HEK293 (cell line): Measurements from ENCODE around the gene CYP4F2.

Experiments
- REST ChIP-seq: fragments of 450-650 bp; formaldehyde crosslinking; IDR thresholded peaks from 2 replicates; pipeline ENCODE4 v1.5.1; 2016; ENCODE audit warnings: missing biosample characterization, missing genetic modification characterization
- ZNF138 ChIP-seq: fragments of 450-650 bp; formaldehyde crosslinking; IDR thresholded peaks from 2 replicates; pipeline ENCODE4 v1.5.1; 2016; ENCODE audit warnings: missing biosample characterization, missing genetic modification characterization, borderline replicate concordance
- ZNF768 ChIP-seq: fragments of 450-650 bp; formaldehyde crosslinking; IDR thresholded peaks from 2 replicates; pipeline ENCODE4 v1.5.1; 2018; ENCODE audit warnings: missing biosample characterization, mild to moderate bottlenecking, missing genetic modification characterization

GRCh38 chr19:15897026-15897737, 692 bp downstream of the CYP4F2 start:
- TF ChIP-seq REST (tag by site-specific recombination): no peak
- TF ChIP-seq ZNF768: no peak
- TF ChIP-seq ZNF138 (tag by site-specific recombination): no peak
